ENCODE results near the gene CDC42BPA.

CDC42BPA gene

GRCh38 chr1:227068883-227069282, 249.4 kb downstream of the CDC42BPA start:
- Histone ChIP-seq H3K27me3 (ENCODE audit: insufficient read depth, low read length, poor library complexity) (peaks cover 7% of the 10 kb centered on the region), H3K36me3 (ENCODE audit: insufficient read depth, low read length) (no peaks in the 10 kb centered on the region), H2AFZ (ENCODE audit: low read depth, low read length) (no peak overlapping the region), H4K20me1 (ENCODE audit: insufficient read depth, low read length) (no peaks in the 10 kb centered on the region), H3K79me2 (ENCODE audit: insufficient read depth, low read length) (no peaks in the 10 kb centered on the region), H3K4me2 (ENCODE audit: insufficient read depth, low read length) (no peak overlapping the region), H3K4me1 (ENCODE audit: insufficient read depth, low read length) (no peaks in the 10 kb centered on the region), H3K27ac (ENCODE audit: low read length) (no peak overlapping the region), H3K9me3 (ENCODE audit: insufficient read depth, low read length, severe bottlenecking) (no peaks in the 10 kb centered on the region), H3K9ac (ENCODE audit: low read depth, low read length) (no peak overlapping the region), H3K4me3 (ENCODE audit: low read depth in 1 of 2, low read length in 2 of 2) (no peak overlapping the region)
- no peak for TF ChIP-seq EZH2 (IDR thresholded peaks at IDR 0.05; ENCODE audit: borderline replicate concordance, low read depth, low read length, severe bottlenecking)
- DNase-seq (no peak), ATAC-seq (ENCODE audit: insufficient read depth, low read depth) (no peak)

- Histone ChIP-seq H3K9ac (ENCODE audit: low read depth, low read length) (no peak overlapping the region), H3K36me3 (ENCODE audit: insufficient read depth, low read length) (no peaks in the 10 kb centered on the region)
- ATAC-seq (ENCODE audit: insufficient read depth, low read depth) = no peak
These were observed 251.3 kb downstream of the CDC42BPA start for GRCh38 chr1:227066999-227067398.

GRCh38 chr1:227065311-227065710, 253.0 kb downstream of the CDC42BPA start:
- no peak for ATAC-seq (ENCODE audit: insufficient read depth, low read depth)
- no peak overlapping the region for H2AFZ ChIP-seq (ENCODE audit: low read depth, low read length)
- H3K9me3 ChIP-seq (ENCODE audit: insufficient read depth, low read length, severe bottlenecking) = no peaks in the 10 kb centered on the region
- H3K4me3 ChIP-seq (ENCODE audit: low read depth in 1 of 2, low read length in 2 of 2) = no peak overlapping the region
- no peaks in the 10 kb centered on the region for H3K4me1 ChIP-seq (ENCODE audit: insufficient read depth, low read length)
- no peak overlapping the region for H3K4me2 ChIP-seq (ENCODE audit: insufficient read depth, low read length)
- TF ChIP-seq CTCF (IDR thresholded peaks at IDR 0.05; ENCODE audit: borderline replicate concordance, extremely low read depth, low read length, poor library complexity, severe bottlenecking) = no peak
- no peak for TF ChIP-seq EZH2 (IDR thresholded peaks at IDR 0.05; ENCODE audit: borderline replicate concordance, low read depth, low read length, severe bottlenecking)
- H3K27me3 ChIP-seq (ENCODE audit: insufficient read depth, low read length, poor library complexity) = peaks cover 7% of the 10 kb centered on the region
- DNase-seq = no peak
- no peak overlapping the region for H3K9ac ChIP-seq (ENCODE audit: low read depth, low read length)
- H3K79me2 ChIP-seq (ENCODE audit: insufficient read depth, low read length) = no peaks in the 10 kb centered on the region
- no peak overlapping the region for H3K27ac ChIP-seq (ENCODE audit: low read length)
- no peaks in the 10 kb centered on the region for H4K20me1 ChIP-seq (ENCODE audit: insufficient read depth, low read length)
- no peaks in the 10 kb centered on the region for H3K36me3 ChIP-seq (ENCODE audit: insufficient read depth, low read length)

More at GRCh38 chr1:227066999-227067398, 251.3 kb downstream of the CDC42BPA start:
- no peak for TF ChIP-seq EZH2 (IDR thresholded peaks at IDR 0.05; ENCODE audit: borderline replicate concordance, low read depth, low read length, severe bottlenecking)
- TF ChIP-seq CTCF (IDR thresholded peaks at IDR 0.05; ENCODE audit: borderline replicate concordance, extremely low read depth, low read length, poor library complexity, severe bottlenecking) = no peak
- H4K20me1 ChIP-seq (ENCODE audit: insufficient read depth, low read length) = no peaks in the 10 kb centered on the region
- no peak overlapping the region for H3K4me3 ChIP-seq (ENCODE audit: low read depth in 1 of 2, low read length in 2 of 2)
- no peaks in the 10 kb centered on the region for H3K79me2 ChIP-seq (ENCODE audit: insufficient read depth, low read length)
- H3K27ac ChIP-seq (ENCODE audit: low read length) = no peak overlapping the region
- H2AFZ ChIP-seq (ENCODE audit: low read depth, low read length) = no peak overlapping the region
- H3K9me3 ChIP-seq (ENCODE audit: insufficient read depth, low read length, severe bottlenecking) = no peaks in the 10 kb centered on the region
- H3K27me3 ChIP-seq (ENCODE audit: insufficient read depth, low read length, poor library complexity) = peaks cover 10% of the 10 kb centered on the region
- H3K4me2 ChIP-seq (ENCODE audit: insufficient read depth, low read length) = no peak overlapping the region
- no peak for DNase-seq
- H3K4me1 ChIP-seq (ENCODE audit: insufficient read depth, low read length) = no peaks in the 10 kb centered on the region

- H3K9ac ChIP-seq (ENCODE audit: low read depth, low read length) = no peak overlapping the region
- H3K9me3 ChIP-seq (ENCODE audit: insufficient read depth, low read length, severe bottlenecking) = no peaks in the 10 kb centered on the region
- H4K20me1 ChIP-seq (ENCODE audit: insufficient read depth, low read length) = no peaks in the 10 kb centered on the region
- H3K4me2 ChIP-seq (ENCODE audit: insufficient read depth, low read length) = no peak overlapping the region
- no peaks in the 10 kb centered on the region for H3K79me2 ChIP-seq (ENCODE audit: insufficient read depth, low read length)
- no peaks in the 10 kb centered on the region for H3K36me3 ChIP-seq (ENCODE audit: insufficient read depth, low read length)
- H2AFZ ChIP-seq (ENCODE audit: low read depth, low read length) = no peak overlapping the region
- peaks cover 7% of the 10 kb centered on the region for H3K27me3 ChIP-seq (ENCODE audit: insufficient read depth, low read length, poor library complexity)
- H3K4me1 ChIP-seq (ENCODE audit: insufficient read depth, low read length) = no peaks in the 10 kb centered on the region
- H3K27ac ChIP-seq (ENCODE audit: low read length) = no peak overlapping the region
- ATAC-seq (ENCODE audit: insufficient read depth, low read depth) = no peak
- no peak for TF ChIP-seq EZH2 (IDR thresholded peaks at IDR 0.05; ENCODE audit: borderline replicate concordance, low read depth, low read length, severe bottlenecking)
- TF ChIP-seq CTCF (IDR thresholded peaks at IDR 0.05; ENCODE audit: borderline replicate concordance, extremely low read depth, low read length, poor library complexity, severe bottlenecking) = no peak
- DNase-seq = no peak
- H3K4me3 ChIP-seq (ENCODE audit: low read depth in 1 of 2, low read length in 2 of 2) = no peak overlapping the region
These were observed 256.0 kb downstream of the CDC42BPA start for GRCh38 chr1:227062306-227062705.
